ENCODE results near the gene BPIFA3.
A peak's percentile ranks its signal among the peaks of the same experiment; 100 is the strongest.

The BPIFA3 gene

GRCh38 chr20:33261465-33261864 is 44.3 kb downstream of the BPIFA3 start:
- no peak for DNase-seq (ENCODE audit: low read depth in 2 of 2)

GRCh38 chr20:33262658-33263065 is 45.5 kb downstream of the BPIFA3 start:
- no peak for DNase-seq (ENCODE audit: low read depth in 2 of 2)

GRCh38 chr20:33263784-33264183 is 46.6 kb downstream of the BPIFA3 start:
- DNase-seq (ENCODE audit: low read depth in 2 of 2) = no peak

- no peak for DNase-seq (ENCODE audit: low read depth in 2 of 2)
Observed at GRCh38 chr20:33267701-33268100, 50.5 kb downstream of the BPIFA3 start.

GRCh38 chr20:33272155-33272873 is 55.2 kb downstream of the BPIFA3 start:
- DNase-seq (ENCODE audit: low read depth in 2 of 2) = no peak

GRCh38 chr20:33273117-33273851 is 56.1 kb downstream of the BPIFA3 start:
- DNase-seq (ENCODE audit: low read depth in 2 of 2) = peak in 1 of 2 donors; percentile 14

GRCh38 chr20:33275215-33275614 is 58.1 kb downstream of the BPIFA3 start:
- DNase-seq (ENCODE audit: low read depth in 2 of 2) = no peak

GRCh38 chr20:33275871-33276270 is 58.7 kb downstream of the BPIFA3 start:
- DNase-seq (ENCODE audit: low read depth in 2 of 2) = no peak

GRCh38 chr20:33276303-33277113 is 59.4 kb downstream of the BPIFA3 start:
- DNase-seq (ENCODE audit: low read depth in 2 of 2) = no peak
